Tibial nerve (tissue), 4 donors: Measurements from ENCODE around the gene POU3F1. TPM values are rescaled to one million over a fixed set of nuclear protein-coding genes. Genes with fewer than 3 reads are reported as not detected.

Experiments used
- DNase-seq, 2 donors: peaks; one replicate each; pipeline ENCODE4 v3.0.0-alpha.2; 2019; ENCODE audit warnings: low spot score in 2 of 2
- H3K27ac ChIP-seq, 4 donors: fragments of 200-600 bp; sonication (generic) in 3 of 4; one replicate each; pipeline ENCODE4 v1.5.1; 2017 to 2019; ENCODE audit warnings: mild to moderate bottlenecking in 1 of 4
- H3K27me3 ChIP-seq, 2 donors: fragments of 200-600 bp; sonication (generic) in 1 of 2; one replicate each; pipeline versions ENCODE4 v1.5.1 to v1.6.0; 2017 to 2019
- H3K36me3 ChIP-seq, 3 donors: fragments of 200-600 bp; sonication (generic); one replicate each; pipeline ENCODE4 v1.5.1; 2018 to 2019
- H3K4me1 ChIP-seq, 4 donors: fragments of 200-600 bp; sonication (generic) in 3 of 4; one replicate each; pipeline ENCODE4 v1.5.1; 2017 to 2019
- H3K4me3 ChIP-seq, 4 donors: fragments of 200-600 bp; sonication (generic) in 3 of 4; one replicate each; pipeline ENCODE4 v1.5.1; 2017 to 2019; ENCODE audit warnings: mild to moderate bottlenecking in 1 of 4, moderate library complexity in 1 of 4
- H3K9me3 ChIP-seq, 4 donors: fragments of 200-600 bp; sonication (generic) in 3 of 4; one replicate each; pipeline ENCODE4 v1.5.1; 2017 to 2019
- CTCF ChIP-seq, 5 experiments: fragments of 200-600 bp in 3 of 5; fragments of 450-650 bp in 2 of 5; sonication (generic) in 3 of 5; IDR thresholded peaks; one replicate each; pipeline ENCODE4 v1.5.1; 2016 to 2019; ENCODE audit warnings: antibody characterized with exemption in 5 of 5, mild to moderate bottlenecking in 3 of 5, moderate library complexity in 2 of 5
- EP300 ChIP-seq, 2 donors: sonication (generic); formaldehyde crosslinking; IDR thresholded peaks; one replicate each; pipeline ENCODE4 v1.6.1; 2017; ENCODE audit warnings: antibody characterized with exemption in 2 of 2, mild to moderate bottlenecking in 1 of 2
- POLR2A ChIP-seq, 2 donors: fragments of 450-650 bp; IDR thresholded peaks; one replicate each; pipeline ENCODE4 v1.6.1; 2017; ENCODE audit warnings: antibody characterized with exemption in 2 of 2, mild to moderate bottlenecking in 2 of 2, moderate library complexity in 2 of 2
- WGBS, 2 donors: methylation state at CpG; one replicate each; pipeline ENCODE4 v1.1.5; 2018; 5-methylcytosine and 5-hydroxymethylcytosine counted together
- total RNA-seq, 4 donors: library from RNA; depleted of rRNA; stranded (reverse); fragments of >200 nt; gene quantifications; one replicate each; pipeline ENCODE4 v1.1.0, GENCODE V29; 2016

The POU3F1 gene
- total RNA-seq, 4 donors from 2014 or later = 11.6 to 53.4 (median 24.8) TPM

DNA sequence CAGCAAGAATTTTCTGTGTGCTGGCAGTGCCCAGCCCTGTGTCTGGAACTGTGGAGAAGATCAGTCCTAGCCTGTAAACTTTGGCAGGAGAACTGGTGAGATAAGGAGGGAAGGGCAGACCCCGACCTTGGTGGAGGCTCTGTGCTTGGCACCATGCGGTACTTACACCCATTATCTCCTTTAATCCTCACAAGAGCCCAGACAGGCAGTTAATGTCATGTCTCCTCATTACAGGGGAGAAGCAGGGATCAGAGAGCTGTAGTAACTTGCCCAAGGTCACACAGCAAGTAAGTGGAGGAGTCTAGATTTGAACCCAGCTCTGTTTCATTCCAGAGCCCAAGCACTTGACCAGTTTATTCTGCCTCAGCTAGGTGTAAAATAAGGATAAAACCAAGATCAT lies 13.9 kb upstream of the POU3F1 start:
- TF ChIP-seq EP300 (IDR thresholded peaks at IDR 0.05) (no peak), CTCF (IDR thresholded peaks at IDR 0.05) (no peak), POLR2A (IDR thresholded peaks at IDR 0.05) (no peak)
- Histone ChIP-seq H3K36me3 (no peaks in the 10 kb centered on the region), H3K4me1 (peaks cover 0 to 13% (median 0%) of the 10 kb centered on the region in 4 donors), H3K27me3 (no peaks in the 10 kb centered on the region), H3K9me3 (no peaks in the 10 kb centered on the region), H3K27ac (no peak overlapping the region), H3K4me3 (no peak overlapping the region)
- no peak for DNase-seq
- WGBS, 2 donors = 84 to 100% methylated on average over 2 of the region's 2 CpGs

DNA sequence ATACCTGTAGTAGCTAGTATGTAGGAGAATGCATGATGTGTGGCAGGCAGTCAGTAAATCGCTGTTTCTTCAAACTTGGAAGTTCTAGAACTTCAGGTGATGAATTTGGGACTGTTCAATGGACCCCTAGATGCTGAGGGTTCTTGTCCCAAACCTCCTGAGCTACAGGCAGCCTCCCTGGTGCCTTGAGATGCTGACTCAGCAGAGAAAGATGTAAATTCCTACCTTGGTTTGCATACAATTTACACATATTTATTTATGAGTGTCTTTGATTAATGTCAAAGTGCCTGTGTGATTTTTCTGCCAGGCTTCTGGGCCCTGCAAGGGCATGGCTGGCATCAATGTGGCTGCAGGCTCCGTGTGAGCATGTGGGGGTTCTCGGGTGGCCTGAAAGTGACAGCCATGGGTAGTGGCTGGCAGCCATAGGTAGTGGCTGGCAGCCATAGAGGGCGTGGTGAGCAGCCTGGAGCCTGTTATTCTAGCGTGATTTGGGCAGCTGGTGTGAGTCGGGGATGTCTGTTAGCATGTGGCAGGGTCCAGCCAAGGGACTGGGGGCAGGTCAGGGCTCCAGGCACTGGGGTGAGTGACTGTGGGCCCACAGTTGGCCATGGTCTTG lies 13.2 kb upstream of the POU3F1 start:
- 57 to 71% methylated on average over 6 of the region's 6 CpGs for WGBS, 2 donors
- Histone ChIP-seq H3K36me3 (no peaks in the 10 kb centered on the region), H3K4me3 (no peak overlapping the region), H3K27ac (no peak overlapping the region), H3K27me3 (no peaks in the 10 kb centered on the region), H3K4me1 (peaks cover 0 to 12% (median 0%) of the 10 kb centered on the region in 4 donors), H3K9me3 (no peaks in the 10 kb centered on the region)
- no peak for DNase-seq
- TF ChIP-seq POLR2A (IDR thresholded peaks at IDR 0.05) (no peak), CTCF (IDR thresholded peaks at IDR 0.05) (no peak), EP300 (IDR thresholded peaks at IDR 0.05) (no peak)

GRCh38 chr1:38055965-38056364 lies 9.4 kb upstream of the POU3F1 start:
- Histone ChIP-seq H3K36me3 (no peaks in the 10 kb centered on the region), H3K4me1 (peaks cover 0 to 18% (median 0%) of the 10 kb centered on the region in 4 donors), H3K27me3 (no peaks in the 10 kb centered on the region), H3K27ac (no peak overlapping the region), H3K4me3 (no peak overlapping the region), H3K9me3 (no peaks in the 10 kb centered on the region)
- no peak for DNase-seq
- TF ChIP-seq POLR2A (IDR thresholded peaks at IDR 0.05) (no peak), EP300 (IDR thresholded peaks at IDR 0.05) (no peak), CTCF (IDR thresholded peaks at IDR 0.05) (no peak)
- 70 to 77% methylated on average over 4 of the region's 4 CpGs for WGBS, 2 donors

- Histone ChIP-seq H3K27ac (no peak overlapping the region), H3K9me3 (no peaks in the 10 kb centered on the region), H3K27me3 (no peaks in the 10 kb centered on the region), H3K4me3 (no peak overlapping the region), H3K36me3 (no peaks in the 10 kb centered on the region), H3K4me1 (peaks cover 0 to 23% (median 3%) of the 10 kb centered on the region in 4 donors)
- WGBS, 2 donors = 66 to 73% methylated on average over 3 of the region's 3 CpGs
- no peak for DNase-seq
- TF ChIP-seq EP300 (IDR thresholded peaks at IDR 0.05) (no peak), CTCF (IDR thresholded peaks at IDR 0.05) (no peak), POLR2A (IDR thresholded peaks at IDR 0.05) (no peak)
Measured at GRCh38 chr1:38055398-38055797, 8.8 kb upstream of the POU3F1 start.

DNA sequence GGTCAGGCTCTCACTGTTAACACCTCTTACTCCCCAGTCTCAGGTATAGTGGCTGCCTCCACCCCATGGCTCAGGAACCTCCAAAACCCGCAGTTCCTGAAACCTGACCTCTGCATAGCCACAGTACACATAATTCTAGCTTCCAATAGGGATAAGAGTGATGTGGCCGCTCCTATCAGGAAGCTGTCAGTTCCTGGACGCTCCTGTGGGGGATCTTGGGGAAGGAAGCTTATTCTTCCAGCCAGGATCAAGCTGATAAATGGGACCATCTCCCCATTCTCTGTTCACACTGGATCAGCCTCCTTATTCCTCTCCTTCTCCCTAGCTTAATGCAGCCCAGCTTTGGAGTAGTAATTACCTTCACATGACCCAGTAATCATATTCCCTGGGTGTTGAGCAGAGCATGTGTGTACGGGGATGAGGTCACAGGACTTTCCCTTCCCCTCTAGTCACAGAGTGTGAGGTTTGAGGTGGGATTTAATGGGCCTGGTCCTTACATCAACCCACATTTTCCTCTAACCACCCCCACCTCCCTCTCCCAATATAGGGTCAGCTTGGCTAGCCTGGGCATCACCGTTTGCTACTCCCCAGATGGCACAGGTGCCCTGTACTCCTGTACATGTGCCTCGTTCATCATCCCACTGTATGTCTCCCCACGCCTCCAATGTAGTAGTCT lies 7.0 kb upstream of the POU3F1 start:
- Histone ChIP-seq H3K27ac (no peak overlapping the region), H3K36me3 (no peaks in the 10 kb centered on the region), H3K4me1 (peaks cover 0 to 38% (median 3%) of the 10 kb centered on the region in 4 donors), H3K9me3 (no peaks in the 10 kb centered on the region), H3K27me3 (no peaks in the 10 kb centered on the region), H3K4me3 (no peak overlapping the region)
- DNase-seq = no peak
- WGBS, 2 donors = 74 to 85% methylated on average over 7 of the region's 7 CpGs
- TF ChIP-seq POLR2A (IDR thresholded peaks at IDR 0.05) (no peak), CTCF (IDR thresholded peaks at IDR 0.05) (no peak), EP300 (IDR thresholded peaks at IDR 0.05) (no peak)
